Activated naive CD8-positive, alpha-beta T cell treated with anti-CD3 and anti-CD28 coated beads, Interleukin-2, amount 10 ng/mL, durations not matched to agents 7 days and 5 days (primary cell): ENCODE measurements around the gene HOMER1. TPM values are rescaled to one million over a fixed set of nuclear protein-coding genes. Genes with fewer than 3 reads are reported as not detected.
"Not testable (repeated sequence)": the region's sequence is repeated elsewhere in the genome, so short reads cannot be mapped to it uniquely, and the experiment has no call there.

Experiments
- ATAC-seq: fragments of 150-1000 bp; cut with Tn5 transposase; one replicate; pipeline ENCODE4 v1.10.0; 2021; ENCODE audit warnings: low read depth, moderate library complexity
- POLR2A ChIA-PET: fragments of 350-600 bp; sonication (Branson Sonifier 250); formaldehyde crosslinking; loops from one replicate; lab custom pipeline; 2021; ENCODE audit warnings: antibody characterized with exemption; lab: Charles Lee
- DNase-seq: peaks from one replicate; pipeline ENCODE4 v3.0.0; 2021
- H3K27ac Mint-ChIP-seq: one replicate; pipeline ENCODE4 v1.8.0; 2022; ENCODE audit warnings: mild to moderate bottlenecking, mixed read lengths
- H3K27me3 Mint-ChIP-seq: one replicate; pipeline ENCODE4 v1.8.0; 2022; ENCODE audit warnings: mild to moderate bottlenecking, moderate library complexity, mixed read lengths
- H3K36me3 Mint-ChIP-seq: one replicate; pipeline ENCODE4 v1.8.0; 2021; ENCODE audit warnings: mild to moderate bottlenecking, mixed read lengths
- H3K4me1 Mint-ChIP-seq: one replicate; pipeline ENCODE4 v1.8.0; 2021; ENCODE audit warnings: mixed read lengths
- H3K4me3 Mint-ChIP-seq: one replicate; pipeline ENCODE4 v1.8.0; 2022; ENCODE audit warnings: mild to moderate bottlenecking, moderate library complexity, mixed read lengths
- H3K9me3 Mint-ChIP-seq: one replicate; pipeline ENCODE4 v1.8.0; 2021; ENCODE audit warnings: mixed read lengths
- total RNA-seq, 2 experiments: library from RNA; stranded (reverse); gene quantifications; one replicate each; pipeline ENCODE4 v1.2.3, GENCODE V29; 2021

HOMER1 gene
- total RNA-seq, 2 experiments from 2014 or later, result 2.3 to 2.6 TPM

GRCh38 chr5:79416499-79416898 is 97.4 kb downstream of the HOMER1 start:
- no peaks in the 10 kb centered on the region for H3K9me3 Mint-ChIP-seq

GRCh38 chr5:79413112-79413511 is 100.8 kb downstream of the HOMER1 start:
- ATAC-seq (no peak), DNase-seq (no peak)
- H3K9me3 Mint-ChIP-seq, result peaks cover 3% of the 10 kb centered on the region
- no peaks in the 10 kb centered on the region for H3K27me3 Mint-ChIP-seq
- no peak overlapping the region for H3K4me3 Mint-ChIP-seq
- POLR2A ChIA-PET, result no interaction called here
- peaks cover 17% of the 10 kb centered on the region for H3K36me3 Mint-ChIP-seq
- H3K27ac Mint-ChIP-seq, result no peak overlapping the region
- H3K4me1 Mint-ChIP-seq, result peaks cover 5% of the 10 kb centered on the region

More at GRCh38 chr5:79416499-79416898, 97.4 kb downstream of the HOMER1 start:
- Mint-ChIP-seq H3K4me1 (peaks cover 5% of the 10 kb centered on the region), H3K27ac (no peak overlapping the region), H3K36me3 (peaks cover 4% of the 10 kb centered on the region), H3K27me3 (no peaks in the 10 kb centered on the region), H3K4me3 (peak overlapping the region; percentile 47)
- peak; percentile 70 for ATAC-seq
- no peak for DNase-seq
- POLR2A ChIA-PET, result no interaction called here

GRCh38 chr5:79408028-79408427 is 105.9 kb downstream of the HOMER1 start:
- Mint-ChIP-seq H3K27me3 (no peaks in the 10 kb centered on the region), H3K36me3 (peaks cover 25% of the 10 kb centered on the region), H3K4me1 (no peaks in the 10 kb centered on the region), H3K27ac (no peak overlapping the region), H3K9me3 (peaks cover 11% of the 10 kb centered on the region), H3K4me3 (no peak overlapping the region)
- POLR2A ChIA-PET, result no interaction called here
- DNase-seq (no peak), ATAC-seq (no peak)

- POLR2A ChIA-PET, result no interaction called here
- Mint-ChIP-seq H3K9me3 (peaks cover 11% of the 10 kb centered on the region), H3K4me3 (no peak overlapping the region), H3K4me1 (no peaks in the 10 kb centered on the region), H3K27me3 (no peaks in the 10 kb centered on the region), H3K27ac (no peak overlapping the region), H3K36me3 (peaks cover 24% of the 10 kb centered on the region)
- DNase-seq (no peak), ATAC-seq (no peak)
These were observed 106.3 kb downstream of the HOMER1 start for GRCh38 chr5:79407591-79407990.

GRCh38 chr5:79401216-79401615 is 112.7 kb downstream of the HOMER1 start:
- no peak overlapping the region for H3K4me3 Mint-ChIP-seq
- ATAC-seq, result no peak
- POLR2A ChIA-PET, result no interaction called here

GRCh38 chr5:79399046-79399445 is 114.9 kb downstream of the HOMER1 start:
- DNase-seq (no peak), ATAC-seq (no peak)
- no peaks in the 10 kb centered on the region for H3K27me3 Mint-ChIP-seq
- H3K4me1 Mint-ChIP-seq, result no peaks in the 10 kb centered on the region
- POLR2A ChIA-PET, result no interaction called here
- H3K36me3 Mint-ChIP-seq, result no peaks in the 10 kb centered on the region
- H3K9me3 Mint-ChIP-seq, result no peaks in the 10 kb centered on the region
- no peak overlapping the region for H3K4me3 Mint-ChIP-seq
- H3K27ac Mint-ChIP-seq, result no peak overlapping the region

More at GRCh38 chr5:79401216-79401615, 112.7 kb downstream of the HOMER1 start:
- H3K4me1 Mint-ChIP-seq, result no peaks in the 10 kb centered on the region
- H3K36me3 Mint-ChIP-seq, result no peaks in the 10 kb centered on the region
- H3K27ac Mint-ChIP-seq, result no peak overlapping the region
- no peaks in the 10 kb centered on the region for H3K27me3 Mint-ChIP-seq
- DNase-seq, result no peak
- peaks cover 2% of the 10 kb centered on the region for H3K9me3 Mint-ChIP-seq

- no peaks in the 10 kb centered on the region for H3K27me3 Mint-ChIP-seq
- H3K9me3 Mint-ChIP-seq, result no peaks in the 10 kb centered on the region
- ATAC-seq (no peak), DNase-seq (no peak)
- H3K4me3 Mint-ChIP-seq, result no peak overlapping the region
- H3K36me3 Mint-ChIP-seq, result no peaks in the 10 kb centered on the region
- H3K4me1 Mint-ChIP-seq, result no peaks in the 10 kb centered on the region
- POLR2A ChIA-PET, result no interaction called here
- H3K27ac Mint-ChIP-seq, result no peak overlapping the region
These were observed 116.9 kb downstream of the HOMER1 start for GRCh38 chr5:79397080-79397479.

- DNase-seq, result no peak
- Mint-ChIP-seq H3K27ac (no peak overlapping the region), H3K4me3 (no peak overlapping the region), H3K36me3 (no peaks in the 10 kb centered on the region), H3K4me1 (no peaks in the 10 kb centered on the region), H3K9me3 (no peaks in the 10 kb centered on the region), H3K27me3 (no peaks in the 10 kb centered on the region)
- ATAC-seq, result no peak
- POLR2A ChIA-PET, result no interaction called here
These were observed 117.7 kb downstream of the HOMER1 start for GRCh38 chr5:79396265-79396664.

GRCh38 chr5:79395296-79395695 is 118.6 kb downstream of the HOMER1 start:
- H3K27ac Mint-ChIP-seq, result no peak overlapping the region
- H3K36me3 Mint-ChIP-seq, result no peaks in the 10 kb centered on the region
- H3K4me1 Mint-ChIP-seq, result no peaks in the 10 kb centered on the region
- ATAC-seq (no peak), DNase-seq (no peak)
- no peaks in the 10 kb centered on the region for H3K27me3 Mint-ChIP-seq
- H3K4me3 Mint-ChIP-seq, result no peak overlapping the region
- H3K9me3 Mint-ChIP-seq, result no peaks in the 10 kb centered on the region
- POLR2A ChIA-PET, result no interaction called here

- ATAC-seq (no peak), DNase-seq (no peak)
- H3K27me3 Mint-ChIP-seq, result no peaks in the 10 kb centered on the region
- no peak overlapping the region for H3K4me3 Mint-ChIP-seq
- no peaks in the 10 kb centered on the region for H3K4me1 Mint-ChIP-seq
- POLR2A ChIA-PET, result no interaction called here
- H3K27ac Mint-ChIP-seq, result no peak overlapping the region
- H3K9me3 Mint-ChIP-seq, result no peaks in the 10 kb centered on the region
- H3K36me3 Mint-ChIP-seq, result no peaks in the 10 kb centered on the region
These were observed 121.2 kb downstream of the HOMER1 start for GRCh38 chr5:79392776-79393175.

GRCh38 chr5:79386679-79387078 is 127.3 kb downstream of the HOMER1 start:
- no peaks in the 10 kb centered on the region for H3K4me1 Mint-ChIP-seq
- peaks cover 1% of the 10 kb centered on the region for H3K27me3 Mint-ChIP-seq
- H3K36me3 Mint-ChIP-seq, result peaks cover 14% of the 10 kb centered on the region
- H3K9me3 Mint-ChIP-seq, result peaks cover 11% of the 10 kb centered on the region
- ATAC-seq, result no peak
- no peak overlapping the region for H3K27ac Mint-ChIP-seq
- POLR2A ChIA-PET, result interaction anchor here (0.6 kb wide), 1 partner anchor 97 kb away, joined by 4 read pairs; no protein-coding TSS in a partner anchor
- DNase-seq, result no peak
- H3K4me3 Mint-ChIP-seq, result no peak overlapping the region

GRCh38 chr5:79385126-79385525 is 128.8 kb downstream of the HOMER1 start:
- H3K27ac Mint-ChIP-seq, ATAC-seq: not testable (repeated sequence)
- H3K36me3 Mint-ChIP-seq, result peaks cover 19% of the 10 kb centered on the region

GRCh38 chr5:79378510-79379186 is 135.3 kb downstream of the HOMER1 start:
- Mint-ChIP-seq H3K36me3 (peaks cover 19% of the 10 kb centered on the region), H3K9me3 (peaks cover 17% of the 10 kb centered on the region), H3K27ac (no peak overlapping the region), H3K4me1 (no peaks in the 10 kb centered on the region), H3K4me3 (no peak overlapping the region), H3K27me3 (no peaks in the 10 kb centered on the region)
- POLR2A ChIA-PET, result no interaction called here
- DNase-seq (no peak), ATAC-seq (no peak)

More at GRCh38 chr5:79385126-79385525, 128.8 kb downstream of the HOMER1 start:
- H3K9me3 Mint-ChIP-seq, result peaks cover 16% of the 10 kb centered on the region
- H3K4me1 Mint-ChIP-seq, H3K27me3 Mint-ChIP-seq, DNase-seq, POLR2A ChIA-PET, H3K4me3 Mint-ChIP-seq: not testable (repeated sequence)

GRCh38 chr5:79357398-79357797 is 156.5 kb downstream of the HOMER1 start:
- POLR2A ChIA-PET, result no interaction called here
- ATAC-seq (no peak), DNase-seq (no peak)
- Mint-ChIP-seq H3K27ac (no peak overlapping the region), H3K36me3 (peaks cover 2% of the 10 kb centered on the region), H3K27me3 (peaks cover 5% of the 10 kb centered on the region), H3K4me3 (no peak overlapping the region), H3K9me3 (peaks cover 2% of the 10 kb centered on the region), H3K4me1 (no peaks in the 10 kb centered on the region)
